ENCODE data around the gene ALAD.

- TF ChIP-seq ZNF263 (CRISPR knock-in tag; IDR thresholded peaks at IDR 0.05; ENCODE audit: borderline replicate concordance) (no peak), CHD4 (IDR thresholded peaks at IDR 0.05; ENCODE audit: insufficient read depth, insufficient replicate concordance, low read depth, low read length, poor library complexity, severe bottlenecking) (no peak)
Measured at GRCh38 chr9:113349445-113350094, 51.5 kb downstream of the ALAD start, which contains the start of gene BSPRY.
